HL-60/S4 (cell line): ENCODE measurements around the gene MRE11.

ENCODE experiments used
- in situ Hi-C: fragments of 300-500 bp; cut with MboI; formaldehyde crosslinking; loops from 2 replicates; pipeline ENCODE4 v1.14.3; 2022; ENCODE audit warnings: low sequenced_read_pairs

MRE11 gene

DNA sequence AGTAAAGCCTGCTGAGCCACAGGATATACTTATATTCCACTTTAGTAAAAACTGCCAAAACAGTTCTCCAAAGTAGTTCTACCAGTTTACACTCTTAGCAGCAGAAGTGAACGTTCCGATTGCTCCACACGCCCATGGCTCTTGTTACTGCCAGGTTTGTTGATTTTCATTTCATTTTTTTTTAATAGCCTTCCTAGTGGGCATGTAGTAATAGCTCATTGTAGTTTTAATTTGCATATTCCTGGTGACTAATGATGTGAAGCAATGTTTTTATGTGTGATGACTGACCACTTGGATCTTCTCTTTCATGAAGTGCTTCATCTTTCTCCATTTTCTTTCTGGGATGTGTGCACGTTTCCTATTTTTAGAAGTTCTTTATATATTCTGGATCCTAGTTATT is 13.8 kb upstream of the MRE11 start:
- in situ Hi-C loops, result loop anchor here (10.0 kb wide), 2 partner anchors 183 to 323 kb away; no protein-coding TSS in a partner anchor

DNA sequence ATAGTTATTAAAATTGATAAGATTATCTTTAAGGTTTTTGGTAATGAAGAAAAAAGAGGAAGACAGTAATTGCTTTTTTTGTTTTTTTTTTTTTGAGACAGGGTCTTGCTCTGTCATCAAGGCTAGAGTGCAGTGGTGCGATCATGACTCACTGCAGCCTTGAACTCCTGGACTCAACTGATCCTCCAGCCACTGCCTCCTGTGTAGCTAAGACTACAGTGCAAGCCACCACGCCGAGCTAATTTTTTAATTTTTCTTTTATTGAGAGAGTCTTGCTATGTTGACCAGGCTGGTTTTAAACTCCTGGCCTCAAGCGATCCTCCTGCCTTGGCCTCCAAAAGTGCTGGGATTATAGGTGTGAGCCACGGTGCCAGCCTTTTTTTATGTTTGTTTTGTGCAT is 12.9 kb upstream of the MRE11 start:
- in situ Hi-C loops, result loop anchor here (10.0 kb wide), 2 partner anchors 182 to 322 kb away; no protein-coding TSS in a partner anchor

DNA sequence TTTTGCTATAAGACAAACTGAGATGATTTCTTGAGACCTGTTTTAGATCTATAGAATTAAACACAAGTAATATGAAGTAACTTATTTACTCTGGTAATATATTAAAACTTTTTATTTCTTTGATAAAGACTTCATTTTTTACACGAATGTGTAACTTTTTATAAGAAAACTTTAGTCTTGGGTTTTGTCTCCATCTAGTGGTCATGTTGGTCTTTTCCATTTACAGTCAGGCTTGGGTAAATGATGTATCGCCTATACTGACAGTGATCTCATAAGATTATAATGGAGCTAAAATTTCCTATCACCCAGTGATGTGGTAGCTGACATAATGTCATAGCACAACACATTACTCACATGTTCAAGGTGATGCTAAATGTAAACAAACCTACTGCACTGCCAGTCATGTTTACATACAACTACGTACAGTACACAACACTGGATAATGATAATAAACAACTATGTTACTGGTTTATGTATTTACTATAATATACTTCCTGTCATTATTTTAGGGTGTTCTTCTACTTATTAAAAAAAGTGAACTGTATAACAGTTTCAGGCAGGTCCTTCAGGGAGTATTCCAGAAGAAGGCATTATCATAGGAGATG is 11.1 kb upstream of the MRE11 start:
- in situ Hi-C loops, result loop anchor here (10.0 kb wide), 2 partner anchors 180 to 320 kb away; no protein-coding TSS in a partner anchor

DNA sequence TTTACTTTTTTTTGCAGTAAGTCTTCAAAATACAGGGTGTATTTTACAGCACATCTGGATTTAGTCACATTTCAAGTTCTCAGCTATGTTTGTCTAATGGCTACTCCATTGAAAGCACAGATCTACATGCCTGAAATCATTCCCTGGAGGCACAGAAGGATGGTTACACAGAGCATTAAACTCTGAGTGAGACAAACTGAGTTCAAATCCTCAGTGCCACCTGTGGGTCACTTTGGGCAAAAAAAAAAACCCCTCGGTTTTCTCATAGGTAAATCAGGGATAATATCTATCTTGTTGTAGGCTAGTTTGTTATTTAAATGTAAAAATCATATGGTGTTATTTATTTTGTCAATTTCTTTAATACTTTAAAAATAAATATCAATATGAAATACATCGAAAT is 7.9 kb upstream of the MRE11 start:
- in situ Hi-C loops, result loop anchor here (10.0 kb wide), 2 partner anchors 177 to 317 kb away; no protein-coding TSS in a partner anchor

DNA sequence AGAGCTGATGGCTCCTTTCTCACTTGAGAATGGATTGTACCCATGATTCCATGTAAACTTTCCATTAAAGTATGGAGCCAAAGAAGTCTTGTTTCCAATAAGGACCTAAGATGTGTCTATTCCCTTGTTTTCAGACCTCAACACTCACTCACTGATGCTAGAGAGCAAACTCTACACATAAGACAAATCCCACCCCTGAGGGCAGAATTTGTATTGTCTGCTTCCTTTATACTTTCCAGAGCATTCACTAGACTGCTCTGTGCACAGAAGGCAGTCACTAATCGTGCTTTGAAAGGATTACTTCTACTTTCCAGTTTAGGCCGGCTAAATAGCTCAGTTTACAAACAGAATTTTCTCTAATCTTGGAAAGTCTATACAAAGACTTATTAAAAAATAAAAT is 6.5 kb upstream of the MRE11 start:
- in situ Hi-C loops, result loop anchor here (10.0 kb wide), 2 partner anchors 175 to 315 kb away; no protein-coding TSS in a partner anchor

DNA sequence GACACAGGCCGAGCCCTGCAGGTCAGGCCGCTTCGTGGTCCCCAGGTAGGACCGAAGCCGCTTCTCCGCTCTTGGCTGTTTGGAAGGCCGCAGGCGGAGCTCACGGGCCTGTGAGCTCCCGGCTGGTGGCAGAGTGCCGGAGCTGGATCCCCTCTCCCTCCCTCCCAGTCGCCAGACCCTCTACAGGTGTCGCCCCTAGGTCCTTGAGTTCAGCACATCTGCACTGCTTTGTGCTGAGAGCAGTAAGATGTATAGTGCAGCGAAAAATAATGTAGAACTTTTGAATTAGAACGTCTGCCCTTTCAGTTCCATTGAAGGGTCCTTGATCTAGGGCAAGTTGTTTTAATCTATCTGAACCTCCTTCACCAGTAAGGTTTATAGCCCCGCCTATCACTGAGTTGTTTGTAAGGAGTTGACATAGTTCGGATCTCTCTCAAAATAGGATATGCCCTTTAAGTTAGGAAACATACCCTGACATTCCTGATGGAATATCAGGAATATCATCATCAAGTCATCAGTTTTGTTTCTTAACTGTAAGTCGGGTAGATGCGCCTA is 559 bp upstream of the MRE11 start:
- in situ Hi-C loops, result no loop called here

DNA sequence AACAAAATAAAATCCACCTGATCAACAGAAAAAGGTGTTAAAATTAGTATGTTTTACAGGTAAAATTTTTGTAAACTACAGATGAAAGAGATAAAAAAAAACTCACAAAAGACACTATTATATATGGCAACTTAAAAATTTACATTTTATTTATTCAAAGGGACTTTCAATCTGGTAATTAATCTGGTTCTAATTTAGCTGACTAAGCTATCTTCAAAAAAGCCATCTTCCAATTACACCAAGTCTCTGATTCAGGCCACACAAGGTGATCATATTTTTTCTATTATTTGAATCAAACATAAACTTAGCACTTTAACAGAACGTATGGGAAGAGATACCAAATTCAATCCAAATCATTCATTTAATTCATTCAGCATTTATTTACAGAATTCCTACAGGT is 7.6 kb downstream of the MRE11 start:
- in situ Hi-C loops, result no loop called here

DNA sequence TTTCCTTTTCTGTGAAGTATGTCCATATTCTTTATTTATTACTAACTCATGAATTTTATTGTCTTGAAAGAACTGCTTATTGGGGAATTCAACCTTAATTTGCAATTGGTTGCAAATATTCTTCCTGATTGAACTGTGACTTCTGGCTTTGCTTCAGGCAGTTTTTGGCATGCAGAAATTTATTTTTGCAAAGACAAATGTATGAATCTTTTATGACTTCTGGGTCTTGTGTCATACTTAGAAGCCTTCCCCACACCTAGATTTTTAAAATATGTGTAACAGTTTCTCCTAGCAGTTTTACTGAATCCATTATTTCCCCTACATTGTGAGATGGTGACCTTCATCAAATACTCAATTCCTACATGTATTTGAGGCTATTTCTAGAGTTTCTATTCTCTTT is 12.3 kb downstream of the MRE11 start:
- in situ Hi-C loops, result no loop called here

DNA sequence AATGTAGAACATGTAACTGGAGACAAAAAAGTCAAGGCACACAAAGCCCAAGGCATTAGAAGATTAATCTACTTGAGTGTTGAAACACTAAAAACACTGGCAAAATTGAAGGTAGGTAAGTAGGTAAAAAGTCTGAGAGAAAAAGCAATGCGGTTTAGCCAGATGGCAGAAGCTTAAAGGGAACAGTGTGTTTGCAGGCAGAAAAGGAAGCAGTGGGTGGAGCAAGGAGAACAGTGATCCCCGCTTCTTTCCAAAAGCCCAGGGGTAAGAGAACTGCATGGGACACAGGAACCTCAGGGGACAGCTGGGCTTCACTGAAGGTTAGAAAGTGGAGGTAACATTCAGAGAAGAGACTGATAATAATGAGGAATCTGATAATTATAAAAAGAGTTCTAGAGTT is 16.0 kb downstream of the MRE11 start:
- in situ Hi-C loops, result no loop called here

DNA sequence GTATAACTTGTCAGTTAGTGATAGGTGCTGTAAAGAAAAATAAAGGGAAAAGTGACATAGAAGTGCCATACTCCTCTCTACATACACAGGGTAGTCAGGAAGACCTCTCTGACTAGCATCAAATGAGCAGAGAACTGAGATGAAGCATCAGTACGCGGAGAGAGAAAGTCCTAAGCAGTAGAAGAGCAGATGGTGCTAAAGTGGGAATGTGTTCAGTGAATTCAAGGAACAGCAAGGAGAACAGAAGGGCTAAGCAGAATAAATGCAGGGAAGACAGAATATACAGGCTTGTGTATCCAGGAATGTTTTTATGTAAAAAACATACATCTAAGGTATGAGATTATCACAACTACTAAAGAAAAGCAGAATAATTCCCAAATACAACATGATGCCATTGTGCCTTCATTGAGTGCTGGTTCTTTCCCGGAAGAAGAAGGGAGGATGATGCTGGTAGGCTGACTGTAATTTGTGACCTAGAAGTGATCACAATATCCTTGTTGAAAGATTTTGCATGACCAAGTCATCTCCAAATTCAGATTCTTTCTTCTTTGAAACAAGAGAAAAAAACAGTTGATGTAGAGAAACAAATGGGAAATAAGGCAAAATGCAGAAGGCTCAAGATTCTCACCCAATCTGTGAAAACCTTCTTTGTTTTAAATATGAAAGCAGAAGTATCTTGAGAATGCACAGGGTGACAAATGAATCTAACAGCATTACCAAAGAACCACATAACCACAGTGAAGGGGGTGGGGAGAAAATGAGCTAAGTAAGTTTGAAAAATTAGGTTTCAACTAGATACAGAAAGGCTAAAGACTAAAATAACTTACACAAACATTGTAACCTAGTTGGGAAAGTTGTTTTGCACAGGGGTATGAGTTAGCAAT is 20.5 kb downstream of the MRE11 start:
- in situ Hi-C loops, result no loop called here

DNA sequence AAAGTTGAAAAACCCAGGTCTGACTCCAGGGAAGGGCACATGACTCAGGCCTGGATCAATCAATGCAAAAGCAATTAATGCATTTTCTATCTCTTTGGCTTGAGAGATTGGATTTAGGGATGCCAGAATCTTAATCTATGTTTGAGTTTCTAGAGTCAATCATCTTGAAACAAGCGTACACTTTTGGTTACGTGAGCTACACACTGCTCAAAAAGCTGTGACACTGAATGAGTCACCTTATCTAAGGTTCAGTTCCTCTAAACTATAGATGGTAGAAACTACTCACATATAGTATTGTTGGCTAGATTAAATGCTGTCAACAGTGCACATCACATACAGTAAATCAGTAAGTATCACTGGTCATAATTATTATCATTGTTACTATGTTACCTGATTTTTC is 24.2 kb downstream of the MRE11 start:
- in situ Hi-C loops, result no loop called here

DNA sequence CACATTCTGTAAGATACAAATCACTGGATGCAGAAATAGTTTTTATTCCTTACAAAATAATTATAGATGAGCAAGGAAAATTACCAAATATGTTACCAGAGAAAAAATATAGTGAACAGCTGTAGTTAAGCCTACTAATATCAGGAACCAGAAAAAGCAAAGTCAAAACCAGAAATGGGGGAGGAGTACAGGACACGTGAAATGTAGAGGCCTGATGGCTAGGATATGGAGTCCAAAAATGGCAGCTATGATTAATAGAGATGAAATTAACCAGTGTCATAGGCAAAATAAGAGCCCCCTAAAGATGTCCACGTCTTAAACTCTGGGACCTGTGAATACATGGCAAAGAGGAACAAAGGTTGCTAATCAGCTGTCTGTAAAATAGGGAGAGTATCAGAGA is 34.1 kb downstream of the MRE11 start:
- in situ Hi-C loops, result no loop called here

DNA sequence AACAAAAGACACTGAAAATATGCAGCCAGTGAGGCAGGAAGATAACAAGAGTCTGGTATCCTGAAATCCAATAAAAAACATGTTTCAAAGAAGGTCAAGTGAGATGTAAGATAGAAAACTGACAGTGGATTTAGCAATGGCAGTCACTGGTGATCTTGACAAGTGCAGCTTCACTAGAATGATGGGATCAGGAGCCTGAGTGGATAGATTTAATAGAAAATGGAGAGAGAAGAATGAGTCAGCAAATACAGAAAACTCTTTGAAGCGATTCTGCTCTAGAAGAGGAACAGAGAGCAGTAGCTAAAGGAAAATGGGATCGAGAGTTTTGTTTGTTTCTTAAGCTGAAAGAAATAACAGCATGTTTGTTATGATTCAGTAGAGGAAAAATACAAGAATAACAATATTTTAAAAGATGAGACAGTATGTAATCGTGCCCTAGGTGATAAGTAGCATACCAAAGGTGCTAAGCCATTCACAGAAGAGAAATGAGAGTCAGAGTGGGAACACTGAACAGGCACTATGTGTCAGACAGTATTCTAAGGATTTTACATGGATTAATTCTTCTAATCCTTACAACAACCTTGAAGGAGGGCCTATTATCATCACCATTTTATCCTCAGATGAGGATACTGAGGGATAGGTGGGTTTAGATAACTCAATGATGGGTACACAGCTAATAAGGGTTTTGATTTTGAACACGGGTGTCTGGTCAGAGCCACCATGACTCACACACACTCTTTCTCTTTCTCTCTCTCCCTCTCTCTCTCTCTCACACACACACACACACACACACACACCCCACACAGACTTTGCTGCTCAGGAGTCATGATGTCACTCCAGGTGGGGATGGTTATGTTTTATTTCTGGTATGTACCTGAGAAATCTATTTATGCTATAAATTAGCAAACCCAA is 36.3 kb downstream of the MRE11 start:
- in situ Hi-C loops, result no loop called here

DNA sequence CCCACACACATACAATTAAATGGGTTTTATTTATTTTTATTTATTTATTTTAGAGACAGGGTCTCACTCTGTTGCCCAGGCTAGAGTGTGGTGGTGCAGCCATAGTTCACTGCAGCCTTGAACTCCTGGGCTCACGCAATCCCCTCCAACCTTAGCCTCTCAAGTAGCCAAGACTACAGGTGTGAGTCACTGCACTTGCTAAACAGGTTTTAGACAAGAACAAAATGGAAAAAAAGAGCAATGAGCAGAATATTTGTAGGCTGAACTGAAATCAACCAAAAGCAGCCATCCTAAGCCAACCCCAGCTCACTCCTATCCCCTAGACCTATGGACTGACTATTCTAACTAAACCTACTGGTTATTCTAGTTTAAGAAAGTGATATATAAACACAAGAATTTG is 37.8 kb downstream of the MRE11 start:
- in situ Hi-C loops, result no loop called here

DNA sequence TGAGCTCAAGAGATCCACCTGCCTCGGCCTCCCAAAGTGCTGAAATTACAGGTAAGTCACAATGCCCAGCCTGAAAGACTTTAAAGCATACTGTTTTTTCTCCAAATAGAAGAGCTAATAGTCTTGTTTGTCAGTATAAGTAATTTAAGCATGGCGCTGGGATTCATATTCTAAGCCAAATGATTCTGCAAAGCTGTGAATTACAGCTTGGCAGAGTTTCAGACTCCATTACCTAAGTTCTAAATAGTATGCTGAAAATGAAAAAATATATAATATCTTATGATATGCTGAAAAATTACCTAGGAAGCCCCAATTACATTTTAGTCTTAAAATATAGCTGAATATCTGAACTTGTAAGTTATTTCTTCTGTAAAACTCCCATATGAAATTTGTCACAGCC is 39.3 kb downstream of the MRE11 start:
- in situ Hi-C loops, result no loop called here

DNA sequence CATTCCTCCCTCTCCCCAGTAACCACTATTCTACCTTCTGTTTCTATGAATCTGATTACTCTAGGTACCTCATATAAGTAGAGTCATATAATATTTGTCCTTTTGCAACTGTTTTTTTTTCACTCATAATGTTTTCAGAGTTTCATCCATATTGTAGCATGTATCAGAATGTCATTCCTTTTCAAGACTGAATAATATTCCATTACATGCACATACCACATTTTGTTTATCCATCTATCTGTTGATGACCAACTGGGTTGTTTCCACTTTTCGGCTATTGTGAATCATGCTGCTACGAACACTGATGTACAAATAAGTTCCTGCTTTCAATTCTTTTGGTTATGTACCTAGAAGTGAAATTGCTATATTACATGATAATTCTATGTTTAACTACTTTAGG is 40.7 kb downstream of the MRE11 start:
- in situ Hi-C loops, result no loop called here

DNA sequence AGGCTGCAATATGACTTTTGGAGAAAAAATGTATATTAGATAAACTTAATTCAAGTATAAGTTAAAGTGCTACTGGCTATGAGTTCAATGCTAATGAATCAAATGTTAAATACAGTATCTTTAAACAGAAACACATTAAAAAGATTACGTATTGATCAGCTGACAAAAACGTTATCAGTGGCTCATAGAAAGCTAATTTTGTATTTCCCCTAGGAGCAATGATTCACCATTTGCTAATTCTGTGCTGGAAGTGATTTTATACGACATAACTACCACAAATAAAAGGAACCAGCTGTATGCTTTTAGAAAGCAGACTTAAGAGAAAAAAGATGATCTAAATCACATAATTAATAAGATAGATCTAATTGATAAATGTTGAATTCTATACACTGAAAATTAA is 43.6 kb downstream of the MRE11 start:
- in situ Hi-C loops, result no loop called here

DNA sequence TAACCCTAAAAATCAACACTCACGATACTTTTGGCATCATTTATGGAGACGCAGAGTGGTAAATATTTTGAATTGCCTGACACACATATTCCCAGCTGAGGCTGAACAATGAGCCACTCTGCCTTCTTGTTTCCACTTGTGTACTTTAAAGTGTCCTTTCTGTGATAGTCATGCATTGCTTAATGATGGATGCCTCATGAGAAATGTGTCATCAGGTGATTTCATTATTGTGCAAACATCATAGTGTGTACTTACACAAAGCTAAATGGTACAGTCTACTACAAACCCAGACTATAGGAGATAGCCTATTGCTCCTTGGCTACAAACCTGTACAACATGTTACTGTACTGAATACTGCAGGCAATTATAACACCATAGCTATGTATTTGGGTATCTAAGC is 44.2 kb downstream of the MRE11 start:
- in situ Hi-C loops, result no loop called here

DNA sequence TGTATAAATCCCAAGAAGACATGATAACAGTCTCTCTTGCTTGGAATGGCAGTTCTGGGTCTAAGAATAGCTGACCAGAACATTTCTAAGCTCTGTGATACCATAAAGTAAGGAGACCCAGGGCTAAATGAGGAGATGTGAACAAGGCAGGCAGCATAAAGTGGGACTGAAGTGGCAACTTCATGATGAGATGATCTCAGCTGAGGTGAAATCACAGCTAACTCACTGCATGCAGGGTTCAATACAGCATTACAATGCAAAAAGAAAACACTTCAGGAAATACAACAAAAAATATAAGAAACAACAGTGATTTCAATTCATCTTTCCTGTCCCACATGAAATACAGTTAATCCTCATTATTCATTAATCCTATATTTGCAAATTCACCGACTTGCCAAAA is 44.6 kb downstream of the MRE11 start:
- in situ Hi-C loops, result no loop called here

DNA sequence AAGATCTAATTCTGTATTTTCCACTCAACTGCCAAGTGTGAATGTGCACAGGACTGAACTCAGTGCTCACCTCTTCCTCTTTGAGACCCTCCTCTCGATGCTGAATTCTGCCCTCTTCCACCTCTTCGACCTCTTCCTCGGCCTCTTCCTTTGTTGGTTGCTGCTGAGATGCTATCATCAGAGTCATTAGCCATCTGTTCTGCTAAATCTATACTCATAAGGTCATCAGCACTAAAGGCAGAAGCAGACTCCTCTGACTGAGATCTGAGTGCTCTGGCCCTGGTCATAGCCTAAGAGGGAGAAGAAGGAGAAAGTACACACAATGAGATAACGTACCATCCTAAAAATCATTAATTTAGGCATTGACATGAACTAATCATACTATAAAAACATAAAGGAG is 46.5 kb downstream of the MRE11 start:
- in situ Hi-C loops, result no loop called here

DNA sequence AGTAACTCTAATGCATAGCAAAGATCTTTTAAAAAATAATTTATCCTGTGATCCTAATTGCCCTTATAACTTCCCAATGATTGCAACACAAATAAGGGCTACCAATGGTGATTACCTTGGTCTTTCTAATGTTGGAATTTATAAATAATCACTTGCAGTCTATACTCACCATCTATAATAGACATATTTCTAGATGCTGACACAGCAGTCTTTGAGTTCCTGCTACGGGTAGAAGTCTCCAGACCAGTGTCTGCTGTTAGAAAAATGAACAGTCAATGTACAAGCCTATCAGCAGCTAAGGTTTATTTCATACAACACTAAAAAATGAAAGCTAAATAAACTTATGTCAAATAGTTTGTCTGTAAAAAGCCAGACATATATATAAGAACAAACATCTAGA is 48.0 kb downstream of the MRE11 start:
- in situ Hi-C loops, result no loop called here
